ENCODE results near the gene KRTAP12-1. TPM values are rescaled to one million over a fixed set of nuclear protein-coding genes. Genes with fewer than 3 reads are reported as not detected.

The KRTAP12-1 gene
- total and polyA plus RNA-seq, 2 of the 8 experiments (the other 6 are each of a cell fraction or from before 2014, with no cell fraction given): 0.50 to 0.73 TPM

DNA sequence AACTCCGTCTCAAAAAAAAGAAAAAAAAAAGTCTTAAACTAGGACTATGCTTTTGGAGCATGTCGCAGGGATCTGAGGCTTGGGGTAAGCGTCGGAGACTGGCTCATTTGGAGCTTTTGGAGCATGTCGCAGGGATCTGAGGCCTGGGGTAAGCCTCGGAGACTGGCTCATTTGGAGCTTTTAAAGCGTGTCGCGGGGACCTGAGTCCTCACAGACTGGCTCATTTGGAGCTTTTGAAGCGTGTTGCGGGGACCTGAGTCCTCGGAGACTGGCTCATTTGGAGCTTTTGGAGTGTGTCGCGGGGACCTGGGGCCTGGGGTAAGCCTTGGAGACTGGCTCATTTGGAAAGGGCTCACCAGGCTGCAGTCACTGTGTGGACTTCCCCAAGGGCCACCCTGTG lies 43.0 kb upstream of the KRTAP12-1 start:
- Histone ChIP-seq H2BK12ac (ENCODE audit: low read depth, low read length) (no peak overlapping the region), H3K4ac (replicated peaks; ENCODE audit: insufficient read length, low read depth, low read length) (no peak overlapping the region), H3K9me3 (ENCODE audit: insufficient read depth in 2 of 2, low read depth in 1 of 2, low read length in 1 of 2) (no peaks in the 10 kb centered on the region; a peak in 1 of 4 replicates), H4K5ac (ENCODE audit: insufficient read length, low read depth, low read length) (no peak overlapping the region), H2BK20ac (ENCODE audit: low read length) (no peak overlapping the region), H2BK120ac (replicated peaks; ENCODE audit: low read depth, low read length) (no peak overlapping the region), H3K9ac (replicated peaks in 1 of 4; ENCODE audit: extremely low read depth in 1 of 4, low read depth in 3 of 4, low read length in 3 of 4) (no peak overlapping the region), H4K20me1 (replicated peaks in 1 of 2; ENCODE audit: control insufficient read depth in 1 of 2, insufficient read depth in 2 of 2, low read length in 2 of 2) (no peaks in the 10 kb centered on the region), H3K4me1 (replicated peaks in 1 of 4; ENCODE audit: control insufficient read depth in 3 of 4, insufficient read depth in 4 of 4, low read length in 3 of 4) (peaks cover 0 to 18% (median 11%) of the 10 kb centered on the region in 4 experiments; a peak in 5 of 7 replicates), H3K27me3 (replicated peaks in 1 of 4; ENCODE audit: control insufficient read depth in 3 of 4, extremely low read depth in 1 of 4, insufficient read depth in 3 of 4, low read length in 3 of 4) (peaks cover 0 to 17% (median 9%) of the 10 kb centered on the region in 4 experiments; a peak in 6 of 7 replicates), H2AFZ (ENCODE audit: low read length) (no peak overlapping the region), H2BK15ac (ENCODE audit: low read length) (no peak overlapping the region), H3K56ac (replicated peaks; ENCODE audit: insufficient read length, low read depth, low read length) (no peak overlapping the region), H3K79me1 (ENCODE audit: low read depth, low read length) (no peaks in the 10 kb centered on the region), H2BK5ac (ENCODE audit: low read depth, low read length) (no peak overlapping the region), H3K36me3 (ENCODE audit: control insufficient read depth in 2 of 4, insufficient read depth in 4 of 4, low read length in 3 of 4) (no peaks in the 10 kb centered on the region), H2AK5ac (ENCODE audit: low read depth, low read length) (no peak overlapping the region), H3K79me2 (ENCODE audit: control insufficient read depth in 1 of 2, insufficient read depth in 2 of 2, low read length in 2 of 2) (no peaks in the 10 kb centered on the region), H3K4me3 (ENCODE audit: extremely low read depth in 1 of 4, insufficient read depth in 2 of 4, low read depth in 3 of 4, low read length in 4 of 4) (no peak overlapping the region), H3K23ac (ENCODE audit: insufficient read length) (no peak overlapping the region), H3K14ac (ENCODE audit: insufficient read length) (no peak overlapping the region), H4K91ac (replicated peaks; ENCODE audit: insufficient read length, low read length) (no peak overlapping the region), H3K23me2 (ENCODE audit: low read depth, low read length) (no peaks in the 10 kb centered on the region; the same call in 1 of the 2 replicates), H3K4me2 (ENCODE audit: insufficient read depth in 1 of 2, low read depth in 2 of 2, low read length in 2 of 2) (no peak overlapping the region), H3K27ac (ENCODE audit: low read depth, low read length) (no peak overlapping the region), H3K18ac (ENCODE audit: extremely low read depth, low read length) (no peak overlapping the region), H4K8ac (ENCODE audit: extremely low read depth, insufficient read depth, low read length) (no peak overlapping the region; the same call in 1 of the 2 replicates)
- ChIA-PET POLR2A (ENCODE audit: partially characterized antibody) (interaction anchor here (0.6 to 3.0 kb wide), 3 partner anchors 24 to 87 kb away, joined by 4 to 9 read pairs (median 6); no protein-coding TSS in a partner anchor), CTCF (ENCODE audit: partially characterized antibody) (interaction anchor here (0.6 to 1.1 kb wide), 7 partner anchors 9 to 215 kb away, joined by 3 to 5 read pairs (median 3); no protein-coding TSS in a partner anchor)
- no peak for DNase-seq (ENCODE audit: low read depth in 1 of 2, low spot score in 2 of 2)
- 82% methylated on average over 10 of the region's 14 CpGs; no CpG with 5 or more reads in 1 of the 2 experiments for WGBS, 2 experiments (ENCODE audit: extremely low coverage in 1 of 2, insufficient coverage in 1 of 2, insufficient read length in 1 of 2, insufficient replicate concordance in 2 of 2, low coverage in 1 of 2, low lambda C conversion rate in 2 of 2, missing lambda C conversion rate in 1 of 2)
- FAIRE-seq: no peak
- TF ChIP-seq EZH2 (IDR thresholded peaks at IDR 0.05; ENCODE audit: low read depth, low read length, severe bottlenecking) (no peak), SP1 (IDR thresholded peaks at IDR 0.05; ENCODE audit: low read depth, low read length) (no peak), ZNF274 (IDR thresholded peaks at IDR 0.05; ENCODE audit: borderline replicate concordance, extremely low read depth, low read length) (no peak), POLR2A (IDR thresholded peaks at IDR 0.05; ENCODE audit: control extremely low read depth in 1 of 2, low read depth in 2 of 2, low read length in 2 of 2) (no peak), CEBPB (IDR thresholded peaks at IDR 0.05; ENCODE audit: low read depth, low read length) (no peak), SP4 (IDR thresholded peaks at IDR 0.05; ENCODE audit: low read length) (no peak), GTF2F1 (IDR thresholded peaks at IDR 0.05; ENCODE audit: borderline replicate concordance, low read depth, low read length) (no peak), POLR2AphosphoS5 (IDR thresholded peaks at IDR 0.05; ENCODE audit: low read depth, low read length) (no peak), JUND (IDR thresholded peaks at IDR 0.05; ENCODE audit: low read length) (no peak), TEAD4 (IDR thresholded peaks at IDR 0.05; ENCODE audit: low read depth, low read length) (no peak), KDM5A (IDR thresholded peaks at IDR 0.05; ENCODE audit: low read length) (no peak), TAF7 (optimal IDR thresholded peaks at IDR 0.05; ENCODE audit: borderline replicate concordance, low read depth, low read length) (no peak), RFX5 (IDR thresholded peaks at IDR 0.05; ENCODE audit: borderline replicate concordance, low read depth, low read length) (no peak)
- TF ChIP-seq, protein P1, sequence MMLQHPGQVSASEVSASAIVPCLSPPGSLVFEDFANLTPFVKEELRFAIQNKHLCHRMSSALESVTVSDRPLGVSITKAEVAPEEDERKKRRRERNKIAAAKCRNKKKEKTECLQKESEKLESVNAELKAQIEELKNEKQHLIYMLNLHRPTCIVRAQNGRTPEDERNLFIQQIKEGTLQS (IDR thresholded peaks at IDR 0.05; ENCODE audit: insufficient read depth, low read depth, low read length): no peak

Measured in H1 (cell line).